HUDEP-2 (cell line): ENCODE results near the gene NBPF26.
"Not testable (repeated sequence)": the region's sequence is repeated elsewhere in the genome, so short reads cannot be mapped to it uniquely, and the experiment has no call there.

ENCODE experiments used
- DNase-seq, 76 experiments: peaks; one replicate each; lab custom pipeline; 2025; ENCODE audit not compliant: unreplicated experiment in 76 of 76; lab: John Stamatoyannopoulos, UW

NBPF26 gene

GRCh38 chr1:120850537-120851421 lies 127.0 kb downstream of the NBPF26 start:
- peak in 75 of 76 experiments; percentile 7 to 95 (median 78) for DNase-seq

- not testable (repeated sequence) for DNase-seq
Measured at GRCh38 chr1:120858144-120858543, 134.4 kb downstream of the NBPF26 start.

- not testable (repeated sequence) for DNase-seq
Measured at GRCh38 chr1:120859615-120860234, 136.0 kb downstream of the NBPF26 start.

GRCh38 chr1:120878206-120878605 lies 154.5 kb downstream of the NBPF26 start:
- not testable (repeated sequence) for DNase-seq

- not testable (repeated sequence) for DNase-seq
Measured at GRCh38 chr1:120880056-120880455, 156.3 kb downstream of the NBPF26 start.

GRCh38 chr1:120881934-120882333 lies 158.2 kb downstream of the NBPF26 start:
- not testable (repeated sequence) for DNase-seq
